Esophagus (tissue), 2 donors: ENCODE data around the gene CCDC144A. TPM values are rescaled to one million over a fixed set of nuclear protein-coding genes. Genes with fewer than 3 reads are reported as not detected.
"Not testable (repeated sequence)": the region's sequence is repeated elsewhere in the genome, so short reads cannot be mapped to it uniquely, and the experiment has no call there.

Experiments
- H3K27ac ChIP-seq, 2 donors: one replicate each; pipeline ENCODE4 v1.5.1; 2013; ENCODE audit warnings: low read depth in 2 of 2, mild to moderate bottlenecking in 2 of 2, inconsistent platforms in 1 of 2, low read length in 1 of 2, moderate library complexity in 1 of 2
- H3K27me3 ChIP-seq, 2 donors: one replicate each; pipeline ENCODE4 v1.6.1; 2013; ENCODE audit warnings: low read length in 2 of 2, control low read depth in 1 of 2, mild to moderate bottlenecking in 1 of 2; ENCODE audit not compliant: insufficient read depth in 2 of 2, control insufficient read depth in 1 of 2
- H3K36me3 ChIP-seq, 2 donors: one replicate each; pipeline ENCODE4 v1.6.1; 2013; ENCODE audit warnings: low read length in 1 of 2; ENCODE audit not compliant: control insufficient read depth in 2 of 2, insufficient read depth in 2 of 2
- H3K4me1 ChIP-seq, 2 donors: one replicate each; pipeline ENCODE4 v1.6.1; 2013; ENCODE audit warnings: low read length in 1 of 2; ENCODE audit not compliant: control insufficient read depth in 2 of 2, insufficient read depth in 2 of 2
- H3K4me3 ChIP-seq, 2 donors: one replicate each; pipeline ENCODE4 v1.5.1; 2013; ENCODE audit warnings: low read length in 2 of 2, mild to moderate bottlenecking in 2 of 2, low read depth in 1 of 2, moderate library complexity in 1 of 2
- H3K9me3 ChIP-seq, 2 donors: one replicate each; pipeline ENCODE4 v1.6.1; 2013; ENCODE audit warnings: mild to moderate bottlenecking in 2 of 2, low read depth in 1 of 2, low read length in 1 of 2, moderate library complexity in 1 of 2; ENCODE audit not compliant: control insufficient read depth in 2 of 2, insufficient read depth in 1 of 2
- WGBS, 2 donors: extraction: QIAGEN DNeasy Blood & Tissue Kit; methylation state at CpG; one replicate each; pipeline ENCODE4 v1.1.7; 2013; 5-methylcytosine and 5-hydroxymethylcytosine counted together
- polyA plus RNA-seq, 2 donors: library from polyadenylated mRNA; stranded (reverse); fragments of 200-250 nt; gene quantifications; one replicate each; pipeline ENCODE4 v1.2.3, GENCODE V29; 2013
- donor health status: healthy with polysubstance abuse.
- donor health status: Bipolar disorder and iron deficiency.

The CCDC144A gene
- polyA plus RNA-seq, 2 donors = 0.29 to 0.43 TPM

GRCh38 chr17:16666907-16667636 is 23.0 kb upstream of the CCDC144A start:
- not testable (repeated sequence) for H3K27ac ChIP-seq, H3K4me1 ChIP-seq, H3K36me3 ChIP-seq, H3K27me3 ChIP-seq, H3K9me3 ChIP-seq
- 2% methylated on average over 56 to 61 of the region's 61 CpGs for WGBS, 2 donors
- H3K4me3 ChIP-seq = peak overlapping the region; percentile 35 to 43

- Histone ChIP-seq H3K36me3 (no peaks in the 10 kb centered on the region), H3K9me3 (no peaks in the 10 kb centered on the region), H3K27ac (no peak overlapping the region), H3K4me1 (no peaks in the 10 kb centered on the region), H3K4me3 (no peak overlapping the region), H3K27me3 (no peaks in the 10 kb centered on the region)
- WGBS, 2 donors = 82 to 83% methylated on average over 6 of the region's 6 CpGs
Observed at GRCh38 chr17:16676676-16677268, 13.3 kb upstream of the CCDC144A start.

GRCh38 chr17:16683290-16684138 is 6.5 kb upstream of the CCDC144A start:
- 42 to 45% methylated on average over 44 of the region's 44 CpGs for WGBS, 2 donors
- H3K4me3 ChIP-seq = peak overlapping the region in 1 of 2 donors; percentile 26

GRCh38 chr17:16686019-16686418 is 4.0 kb upstream of the CCDC144A start:
- not testable (repeated sequence) for H3K27ac ChIP-seq, H3K27me3 ChIP-seq, H3K36me3 ChIP-seq, H3K4me3 ChIP-seq, H3K9me3 ChIP-seq, H3K4me1 ChIP-seq
- 63 to 70% methylated on average over 4 of the region's 4 CpGs for WGBS, 2 donors

More at GRCh38 chr17:16683290-16684138, 6.5 kb upstream of the CCDC144A start:
- H3K9me3 ChIP-seq, H3K4me1 ChIP-seq, H3K27me3 ChIP-seq, H3K27ac ChIP-seq, H3K36me3 ChIP-seq: not testable (repeated sequence)

GRCh38 chr17:16687151-16687550 is 2.9 kb upstream of the CCDC144A start:
- H3K9me3 ChIP-seq, H3K4me3 ChIP-seq, H3K27me3 ChIP-seq, H3K36me3 ChIP-seq, H3K4me1 ChIP-seq, H3K27ac ChIP-seq: not testable (repeated sequence)
- WGBS, 2 donors = 56 to 72% methylated on average over 5 of the region's 5 CpGs

- H3K36me3 ChIP-seq, H3K27ac ChIP-seq, H3K4me1 ChIP-seq, H3K4me3 ChIP-seq, H3K27me3 ChIP-seq, H3K9me3 ChIP-seq: not testable (repeated sequence)
- 66 to 95% methylated on average over 23 to 30 of the region's 30 CpGs for WGBS, 2 donors
Observed at GRCh38 chr17:16690447-16690846, 406 bp downstream of the CCDC144A start.

- not testable (repeated sequence) for H3K4me1 ChIP-seq, H3K36me3 ChIP-seq, H3K27me3 ChIP-seq, H3K4me3 ChIP-seq, H3K27ac ChIP-seq, H3K9me3 ChIP-seq
- WGBS, 2 donors = 63 to 67% methylated on average over 5 of the region's 5 CpGs
Observed at GRCh38 chr17:16697603-16698002, 7.6 kb downstream of the CCDC144A start.

- not testable (repeated sequence) for H3K36me3 ChIP-seq, H3K27ac ChIP-seq, H3K4me3 ChIP-seq, H3K9me3 ChIP-seq, H3K27me3 ChIP-seq, H3K4me1 ChIP-seq
- WGBS, 2 donors = 16 to 42% methylated on average over 19 to 21 of the region's 25 CpGs
Observed at GRCh38 chr17:16745492-16746203, 55.6 kb downstream of the CCDC144A start.

GRCh38 chr17:16746571-16746970 is 56.5 kb downstream of the CCDC144A start:
- not testable (repeated sequence) for H3K36me3 ChIP-seq, H3K9me3 ChIP-seq, H3K27me3 ChIP-seq, H3K27ac ChIP-seq, H3K4me3 ChIP-seq, H3K4me1 ChIP-seq
- WGBS, 2 donors = 8 to 9% methylated on average over 15 to 24 of the region's 24 CpGs
